ENCODE data around the gene SLC5A11.

DNA sequence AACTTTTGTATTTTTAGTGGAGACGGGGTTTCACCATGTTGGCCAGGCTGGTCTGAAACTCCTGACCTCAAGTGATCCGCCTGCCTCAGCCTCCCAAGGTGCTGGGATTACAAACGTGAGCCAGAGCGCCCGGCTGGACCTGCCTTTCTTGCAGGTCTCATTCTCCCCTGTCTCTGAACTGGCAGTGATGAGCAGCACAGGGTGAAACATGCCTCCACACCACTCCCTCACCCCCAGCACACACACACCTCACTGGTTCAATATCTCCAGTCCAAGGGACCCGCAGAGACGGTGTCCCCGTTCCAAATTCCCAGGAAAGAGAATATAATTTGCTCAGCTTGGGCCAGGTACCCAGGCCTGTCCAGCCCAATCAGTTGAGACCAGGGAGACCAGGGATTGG, 23.3 kb downstream of the SLC5A11 start:
- TF ChIP-seq, protein P1, sequence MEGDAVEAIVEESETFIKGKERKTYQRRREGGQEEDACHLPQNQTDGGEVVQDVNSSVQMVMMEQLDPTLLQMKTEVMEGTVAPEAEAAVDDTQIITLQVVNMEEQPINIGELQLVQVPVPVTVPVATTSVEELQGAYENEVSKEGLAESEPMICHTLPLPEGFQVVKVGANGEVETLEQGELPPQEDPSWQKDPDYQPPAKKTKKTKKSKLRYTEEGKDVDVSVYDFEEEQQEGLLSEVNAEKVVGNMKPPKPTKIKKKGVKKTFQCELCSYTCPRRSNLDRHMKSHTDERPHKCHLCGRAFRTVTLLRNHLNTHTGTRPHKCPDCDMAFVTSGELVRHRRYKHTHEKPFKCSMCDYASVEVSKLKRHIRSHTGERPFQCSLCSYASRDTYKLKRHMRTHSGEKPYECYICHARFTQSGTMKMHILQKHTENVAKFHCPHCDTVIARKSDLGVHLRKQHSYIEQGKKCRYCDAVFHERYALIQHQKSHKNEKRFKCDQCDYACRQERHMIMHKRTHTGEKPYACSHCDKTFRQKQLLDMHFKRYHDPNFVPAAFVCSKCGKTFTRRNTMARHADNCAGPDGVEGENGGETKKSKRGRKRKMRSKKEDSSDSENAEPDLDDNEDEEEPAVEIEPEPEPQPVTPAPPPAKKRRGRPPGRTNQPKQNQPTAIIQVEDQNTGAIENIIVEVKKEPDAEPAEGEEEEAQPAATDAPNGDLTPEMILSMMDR (IDR thresholded peaks at IDR 0.05 in 2 of 3, conservative IDR thresholded peaks at IDR 0.05 in 1 of 3; ENCODE audit: borderline replicate concordance in 1 of 3, insufficient read depth in 1 of 3, low read depth in 2 of 3, low read length in 2 of 3) = no peak
- TF ChIP-seq EZH2 (IDR thresholded peaks at IDR 0.05) = no peak
- TF ChIP-seq ZFX (IDR thresholded peaks at IDR 0.05) = no peak

Measured in HCT116 (cell line).